Vagina (tissue), 2 donors: ENCODE results near the gene PTPRK.

Experiments
- POLR2AphosphoS5 ChIP-seq, 2 donors: sonication (generic); formaldehyde crosslinking; IDR thresholded peaks; one replicate each; pipeline ENCODE4 v1.9.0; 2017; ENCODE audit warnings: antibody characterized with exemption in 2 of 2, mild to moderate bottlenecking in 2 of 2, low read depth in 1 of 2; ENCODE audit not compliant: insufficient read depth in 1 of 2
- TF ChIP-seq, protein P1 (sequence below), 3 experiments: fragments of 450-650 bp in 2 of 3; fragments of 200-600 bp in 1 of 3; sonication (generic) in 1 of 3; IDR thresholded peaks; one replicate each; pipeline ENCODE4 v1.5.1; 2017 to 2019; ENCODE audit warnings: antibody characterized with exemption in 3 of 3, mild to moderate bottlenecking in 2 of 3, moderate library complexity in 2 of 3

DNA sequence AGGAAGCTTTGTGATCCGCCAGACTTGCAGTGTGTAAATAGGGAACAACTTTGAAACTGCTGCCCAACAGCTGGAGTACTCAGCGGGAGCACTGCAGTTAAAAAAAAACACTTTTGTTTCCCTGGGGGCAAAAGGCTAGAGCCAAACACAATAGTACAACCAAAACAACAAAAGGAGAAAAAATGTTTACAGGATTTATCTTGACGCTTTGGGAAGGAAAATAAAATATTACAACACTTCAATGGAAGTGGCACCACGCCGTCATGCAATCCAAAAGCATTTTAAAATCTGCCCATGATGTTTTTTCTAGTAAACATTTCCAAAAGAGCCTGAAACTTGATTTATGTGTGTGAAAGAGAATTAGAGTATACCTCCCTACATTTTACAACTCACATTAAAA, 26.0 kb downstream of the PTPRK start:
- TF ChIP-seq, protein P1, sequence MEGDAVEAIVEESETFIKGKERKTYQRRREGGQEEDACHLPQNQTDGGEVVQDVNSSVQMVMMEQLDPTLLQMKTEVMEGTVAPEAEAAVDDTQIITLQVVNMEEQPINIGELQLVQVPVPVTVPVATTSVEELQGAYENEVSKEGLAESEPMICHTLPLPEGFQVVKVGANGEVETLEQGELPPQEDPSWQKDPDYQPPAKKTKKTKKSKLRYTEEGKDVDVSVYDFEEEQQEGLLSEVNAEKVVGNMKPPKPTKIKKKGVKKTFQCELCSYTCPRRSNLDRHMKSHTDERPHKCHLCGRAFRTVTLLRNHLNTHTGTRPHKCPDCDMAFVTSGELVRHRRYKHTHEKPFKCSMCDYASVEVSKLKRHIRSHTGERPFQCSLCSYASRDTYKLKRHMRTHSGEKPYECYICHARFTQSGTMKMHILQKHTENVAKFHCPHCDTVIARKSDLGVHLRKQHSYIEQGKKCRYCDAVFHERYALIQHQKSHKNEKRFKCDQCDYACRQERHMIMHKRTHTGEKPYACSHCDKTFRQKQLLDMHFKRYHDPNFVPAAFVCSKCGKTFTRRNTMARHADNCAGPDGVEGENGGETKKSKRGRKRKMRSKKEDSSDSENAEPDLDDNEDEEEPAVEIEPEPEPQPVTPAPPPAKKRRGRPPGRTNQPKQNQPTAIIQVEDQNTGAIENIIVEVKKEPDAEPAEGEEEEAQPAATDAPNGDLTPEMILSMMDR (IDR thresholded peaks at IDR 0.05), result no peak
- no peak for TF ChIP-seq POLR2AphosphoS5 (IDR thresholded peaks at IDR 0.05; ENCODE audit: insufficient read depth in 1 of 2, low read depth in 1 of 2)
